Endothelial cell (in vitro differentiated cells): ENCODE measurements around the gene ALG14. TPM values are rescaled to one million over a fixed set of nuclear protein-coding genes. Genes with fewer than 3 reads are reported as not detected.
"Not testable (repeated sequence)": the region's sequence is repeated elsewhere in the genome, so short reads cannot be mapped to it uniquely, and the experiment has no call there.

Experiments
- DNase-seq: peaks from one replicate; pipeline ENCODE4 v3.0.0; 2021; ENCODE audit warnings: low spot score
- H3K27ac Mint-ChIP-seq: one replicate; pipeline ENCODE4 v1.8.0; 2021; ENCODE audit warnings: mixed read lengths, inconsistent platforms; ENCODE audit not compliant: unreplicated experiment
- H3K27me3 Mint-ChIP-seq: one replicate; pipeline ENCODE4 v1.8.0; 2021; ENCODE audit warnings: mild to moderate bottlenecking, moderate library complexity, mixed read lengths, inconsistent platforms; ENCODE audit not compliant: unreplicated experiment
- H3K36me3 Mint-ChIP-seq: one replicate; pipeline ENCODE4 v1.8.0; 2021; ENCODE audit warnings: mild to moderate bottlenecking, low read depth, mixed read lengths, inconsistent platforms; ENCODE audit not compliant: unreplicated experiment
- H3K4me1 Mint-ChIP-seq: one replicate; pipeline ENCODE4 v1.8.0; 2021; ENCODE audit warnings: mild to moderate bottlenecking, mixed read lengths, inconsistent platforms; ENCODE audit not compliant: unreplicated experiment
- H3K4me3 Mint-ChIP-seq: one replicate; pipeline ENCODE4 v1.8.0; 2021; ENCODE audit warnings: mild to moderate bottlenecking, mixed read lengths, inconsistent platforms; ENCODE audit not compliant: unreplicated experiment
- H3K9me3 Mint-ChIP-seq: one replicate; pipeline ENCODE4 v1.8.0; 2021; ENCODE audit warnings: mixed read lengths, inconsistent platforms; ENCODE audit not compliant: unreplicated experiment
- total RNA-seq: library from RNA; stranded (reverse); fragmentation: NEBNext Ultra II Directional; extraction: Animal tissue kit (Norgen Biotek cat#: 25700); gene quantifications from one replicate; pipeline ENCODE4 v1.2.1, GENCODE V29; 2021; ENCODE audit not compliant: unreplicated experiment
- TF ChIP-seq, protein P1 (sequence below): fragments of 200-600 bp; sonication (generic); IDR thresholded peaks from one replicate; pipeline ENCODE4 v1.5.0; 2021; ENCODE audit warnings: antibody characterized with exemption; ENCODE audit not compliant: unreplicated experiment

Gene ALG14
- total RNA-seq, 1 donor from 2014 or later: 2.2 TPM

GRCh38 chr1:95058974-95059373 lies 13.8 kb downstream of the ALG14 start:
- peaks cover 1% of the 10 kb centered on the region for H3K27me3 Mint-ChIP-seq
- H3K27ac Mint-ChIP-seq: no peak overlapping the region
- no peaks in the 10 kb centered on the region for H3K36me3 Mint-ChIP-seq
- DNase-seq: no peak
- no peak overlapping the region for H3K4me3 Mint-ChIP-seq
- H3K9me3 Mint-ChIP-seq: no peaks in the 10 kb centered on the region
- TF ChIP-seq, protein P1, sequence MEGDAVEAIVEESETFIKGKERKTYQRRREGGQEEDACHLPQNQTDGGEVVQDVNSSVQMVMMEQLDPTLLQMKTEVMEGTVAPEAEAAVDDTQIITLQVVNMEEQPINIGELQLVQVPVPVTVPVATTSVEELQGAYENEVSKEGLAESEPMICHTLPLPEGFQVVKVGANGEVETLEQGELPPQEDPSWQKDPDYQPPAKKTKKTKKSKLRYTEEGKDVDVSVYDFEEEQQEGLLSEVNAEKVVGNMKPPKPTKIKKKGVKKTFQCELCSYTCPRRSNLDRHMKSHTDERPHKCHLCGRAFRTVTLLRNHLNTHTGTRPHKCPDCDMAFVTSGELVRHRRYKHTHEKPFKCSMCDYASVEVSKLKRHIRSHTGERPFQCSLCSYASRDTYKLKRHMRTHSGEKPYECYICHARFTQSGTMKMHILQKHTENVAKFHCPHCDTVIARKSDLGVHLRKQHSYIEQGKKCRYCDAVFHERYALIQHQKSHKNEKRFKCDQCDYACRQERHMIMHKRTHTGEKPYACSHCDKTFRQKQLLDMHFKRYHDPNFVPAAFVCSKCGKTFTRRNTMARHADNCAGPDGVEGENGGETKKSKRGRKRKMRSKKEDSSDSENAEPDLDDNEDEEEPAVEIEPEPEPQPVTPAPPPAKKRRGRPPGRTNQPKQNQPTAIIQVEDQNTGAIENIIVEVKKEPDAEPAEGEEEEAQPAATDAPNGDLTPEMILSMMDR: no peak
- peaks cover 5% of the 10 kb centered on the region for H3K4me1 Mint-ChIP-seq

DNA sequence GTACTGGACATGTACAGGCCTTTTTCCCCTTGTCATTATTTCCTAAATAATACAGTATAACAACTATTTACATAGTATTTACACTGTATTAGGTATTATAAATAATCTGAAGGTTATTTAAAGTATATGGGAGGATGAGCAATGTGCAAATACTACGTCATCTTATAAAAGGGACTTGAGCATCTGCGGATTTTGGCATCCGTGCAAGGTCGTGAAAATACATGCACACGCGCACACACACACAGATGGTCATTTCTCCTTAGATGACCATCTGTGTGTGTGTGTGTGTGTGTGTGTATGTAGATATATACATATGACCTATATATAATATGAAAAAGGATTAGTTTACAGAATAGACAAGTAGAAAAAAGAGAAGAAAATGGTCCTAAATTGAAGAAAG lies 15.4 kb downstream of the ALG14 start:
- no peaks in the 10 kb centered on the region for H3K27me3 Mint-ChIP-seq

DNA sequence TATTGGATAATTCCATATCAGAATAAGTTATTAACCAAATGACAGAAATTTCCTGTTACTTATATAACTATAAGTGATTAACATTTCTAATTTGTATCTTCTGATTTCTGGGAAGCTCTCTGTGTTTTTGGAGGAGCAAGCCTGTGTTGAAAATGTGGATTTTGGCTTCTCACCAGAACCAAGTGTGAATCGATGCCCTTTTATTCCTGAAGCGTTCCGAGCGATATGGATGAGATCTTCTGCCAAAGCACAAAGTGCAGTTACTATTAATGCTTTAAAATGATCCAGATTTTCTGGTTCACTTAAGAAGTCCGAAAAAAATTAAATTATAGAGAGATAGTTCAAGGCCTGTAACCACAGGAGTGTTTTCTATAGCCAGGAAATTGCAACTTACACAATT lies 22.8 kb downstream of the ALG14 start:
- Mint-ChIP-seq H3K4me3 (no peak overlapping the region), H3K9me3 (no peaks in the 10 kb centered on the region), H3K27me3 (no peaks in the 10 kb centered on the region), H3K36me3 (no peaks in the 10 kb centered on the region), H3K27ac (no peak overlapping the region), H3K4me1 (peaks cover 3% of the 10 kb centered on the region)
- no peak for DNase-seq
- TF ChIP-seq, protein P1: no peak

More for the DNA sequence above, 15.4 kb downstream of the ALG14 start:
- Mint-ChIP-seq H3K27ac (no peak overlapping the region), H3K4me3 (no peak overlapping the region), H3K9me3 (no peaks in the 10 kb centered on the region), H3K4me1 (peaks cover 2% of the 10 kb centered on the region), H3K36me3 (no peaks in the 10 kb centered on the region)
- no peak for DNase-seq
- TF ChIP-seq, protein P1: no peak

- Mint-ChIP-seq H3K27me3 (no peaks in the 10 kb centered on the region), H3K27ac (no peak overlapping the region), H3K4me1 (peaks cover 3% of the 10 kb centered on the region), H3K4me3 (no peak overlapping the region), H3K9me3 (no peaks in the 10 kb centered on the region), H3K36me3 (no peaks in the 10 kb centered on the region)
- no peak for DNase-seq
- TF ChIP-seq, protein P1: no peak
Measured at GRCh38 chr1:95048317-95048716, 24.4 kb downstream of the ALG14 start.

DNA sequence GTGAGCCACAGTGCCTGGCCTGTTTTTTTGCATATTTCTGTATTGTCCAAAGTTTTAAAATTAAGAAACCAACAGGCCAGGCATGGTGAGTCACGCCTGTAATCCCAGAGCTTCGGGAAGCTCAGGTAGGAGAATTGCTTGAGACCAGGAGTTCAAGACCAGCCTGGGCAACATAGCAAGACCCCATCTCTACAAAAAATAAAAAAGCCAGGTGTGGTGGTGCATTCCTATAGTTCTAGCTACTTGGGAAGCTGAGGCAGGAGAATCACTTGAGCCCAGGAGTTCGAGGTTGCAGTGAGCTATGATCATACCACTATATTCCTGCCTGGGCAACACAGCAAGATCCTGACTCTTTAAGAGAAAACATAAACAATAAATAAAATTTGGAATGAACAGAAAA lies 25.1 kb downstream of the ALG14 start:
- H3K9me3 Mint-ChIP-seq, DNase-seq, H3K27ac Mint-ChIP-seq, H3K4me3 Mint-ChIP-seq, H3K36me3 Mint-ChIP-seq, H3K4me1 Mint-ChIP-seq, H3K27me3 Mint-ChIP-seq: not testable (repeated sequence)

DNA sequence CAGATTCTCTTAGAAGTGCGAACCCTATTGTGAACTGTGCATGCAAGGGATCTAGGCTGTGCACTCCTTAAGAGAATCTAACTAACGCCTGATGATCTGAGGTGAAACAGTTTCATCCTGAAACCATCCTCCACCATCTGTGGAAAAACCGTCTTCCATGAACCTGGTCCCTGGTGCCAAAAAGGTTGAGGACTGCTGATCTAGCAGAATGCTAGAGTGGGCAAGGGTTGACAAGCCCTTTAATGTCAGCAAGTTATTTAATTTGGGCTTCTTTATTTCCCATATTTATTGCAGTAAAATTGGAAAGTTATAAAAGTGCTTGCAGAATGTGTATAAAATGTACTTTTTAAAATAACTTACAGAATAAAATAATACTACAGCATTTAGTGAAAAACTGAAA lies 26.4 kb downstream of the ALG14 start:
- no peaks in the 10 kb centered on the region for H3K9me3 Mint-ChIP-seq
- DNase-seq: no peak
- no peak overlapping the region for H3K4me3 Mint-ChIP-seq
- H3K4me1 Mint-ChIP-seq: peaks cover 3% of the 10 kb centered on the region
- H3K27ac Mint-ChIP-seq: no peak overlapping the region
- H3K36me3 Mint-ChIP-seq: no peaks in the 10 kb centered on the region
- no peaks in the 10 kb centered on the region for H3K27me3 Mint-ChIP-seq
- TF ChIP-seq, protein P1: no peak
